Measurements from ENCODE around the gene SETD6.

The SETD6 gene

DNA sequence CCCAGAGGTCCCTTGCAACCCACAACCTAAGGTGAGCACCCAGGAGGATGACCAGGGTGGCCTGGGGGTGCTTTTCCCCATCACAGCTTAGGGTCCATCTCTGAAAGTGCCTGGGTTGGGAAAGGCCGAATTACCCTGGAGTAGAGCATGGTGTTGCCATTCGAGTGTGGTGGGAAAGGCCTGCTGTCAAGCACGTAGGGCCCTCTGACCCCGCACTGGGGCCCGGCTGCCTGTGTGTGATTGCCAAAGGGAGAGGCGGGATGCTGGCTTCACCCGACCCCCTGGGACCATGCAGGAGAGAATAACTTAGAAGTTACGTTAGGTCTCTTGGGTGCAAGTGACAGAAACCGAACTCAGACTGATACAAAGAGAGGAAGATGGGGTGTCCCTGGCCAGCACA is 43.1 kb upstream of the SETD6 start:
- TF ChIP-seq, protein P1, sequence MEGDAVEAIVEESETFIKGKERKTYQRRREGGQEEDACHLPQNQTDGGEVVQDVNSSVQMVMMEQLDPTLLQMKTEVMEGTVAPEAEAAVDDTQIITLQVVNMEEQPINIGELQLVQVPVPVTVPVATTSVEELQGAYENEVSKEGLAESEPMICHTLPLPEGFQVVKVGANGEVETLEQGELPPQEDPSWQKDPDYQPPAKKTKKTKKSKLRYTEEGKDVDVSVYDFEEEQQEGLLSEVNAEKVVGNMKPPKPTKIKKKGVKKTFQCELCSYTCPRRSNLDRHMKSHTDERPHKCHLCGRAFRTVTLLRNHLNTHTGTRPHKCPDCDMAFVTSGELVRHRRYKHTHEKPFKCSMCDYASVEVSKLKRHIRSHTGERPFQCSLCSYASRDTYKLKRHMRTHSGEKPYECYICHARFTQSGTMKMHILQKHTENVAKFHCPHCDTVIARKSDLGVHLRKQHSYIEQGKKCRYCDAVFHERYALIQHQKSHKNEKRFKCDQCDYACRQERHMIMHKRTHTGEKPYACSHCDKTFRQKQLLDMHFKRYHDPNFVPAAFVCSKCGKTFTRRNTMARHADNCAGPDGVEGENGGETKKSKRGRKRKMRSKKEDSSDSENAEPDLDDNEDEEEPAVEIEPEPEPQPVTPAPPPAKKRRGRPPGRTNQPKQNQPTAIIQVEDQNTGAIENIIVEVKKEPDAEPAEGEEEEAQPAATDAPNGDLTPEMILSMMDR (IDR thresholded peaks at IDR 0.05) = no peak
- H3K9me3 ChIP-seq = no peaks in the 10 kb centered on the region
- no peaks in the 10 kb centered on the region for H3K4me1 ChIP-seq (ENCODE audit: control insufficient read depth in 1 of 2, insufficient read depth in 1 of 2, low read depth in 1 of 2, low read length in 1 of 2)
- H3K27me3 ChIP-seq = peaks cover 86% of the 10 kb centered on the region
- H3K36me3 ChIP-seq = no peaks in the 10 kb centered on the region
- H3K27ac ChIP-seq = no peak overlapping the region
- no peak overlapping the region for H3K4me3 ChIP-seq (ENCODE audit: low read depth in 1 of 2, low read length in 1 of 2)

DNA sequence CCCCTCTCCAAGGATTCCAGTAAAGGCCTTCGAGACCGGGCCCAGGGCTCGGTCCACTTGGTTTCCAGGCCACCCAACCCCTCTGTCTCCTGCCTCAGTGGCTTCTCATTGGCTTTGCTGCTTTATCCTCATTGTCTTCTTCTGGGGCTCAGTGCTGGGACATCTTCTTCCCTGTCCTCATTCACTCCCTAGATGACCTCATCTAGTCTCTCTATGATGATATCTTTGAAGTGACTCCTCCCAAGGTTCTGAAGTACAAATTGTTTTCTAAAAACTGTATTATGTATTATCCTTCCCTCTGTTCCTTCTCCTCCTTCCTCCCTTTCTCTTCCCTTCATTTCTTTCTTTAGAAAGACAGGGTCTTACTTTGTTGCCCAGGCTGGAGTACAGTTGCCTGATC is 42.5 kb upstream of the SETD6 start:
- H3K36me3 ChIP-seq = no peaks in the 10 kb centered on the region
- no peaks in the 10 kb centered on the region for H3K9me3 ChIP-seq
- no peak overlapping the region for H3K27ac ChIP-seq
- no peak overlapping the region for H3K4me3 ChIP-seq (ENCODE audit: low read depth in 1 of 2, low read length in 1 of 2)
- no peaks in the 10 kb centered on the region for H3K4me1 ChIP-seq (ENCODE audit: control insufficient read depth in 1 of 2, insufficient read depth in 1 of 2, low read depth in 1 of 2, low read length in 1 of 2)
- H3K27me3 ChIP-seq = peaks cover 86% of the 10 kb centered on the region
- TF ChIP-seq, protein P1 (IDR thresholded peaks at IDR 0.05) = no peak

DNA sequence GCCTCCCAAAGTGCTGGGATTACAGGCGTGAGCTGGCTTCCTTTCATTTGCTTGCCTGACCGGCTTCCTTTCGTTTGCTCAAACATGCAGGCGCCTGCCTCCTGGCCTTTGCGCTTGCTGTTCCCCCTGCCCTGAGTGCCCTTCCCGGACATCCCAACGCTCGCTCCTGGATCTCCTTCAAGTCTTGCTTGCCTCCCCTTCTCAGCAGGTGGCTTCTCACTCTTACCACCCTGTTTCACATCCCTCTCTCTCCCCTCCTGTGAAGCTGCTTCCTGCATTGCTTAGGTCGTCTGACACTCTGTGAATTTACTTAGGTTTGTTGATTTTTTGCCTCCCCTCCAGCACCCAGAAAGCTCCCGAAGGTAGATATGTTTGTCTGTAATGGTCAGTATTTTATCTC is 41.0 kb upstream of the SETD6 start:
- Histone ChIP-seq H3K4me1 (ENCODE audit: control insufficient read depth in 1 of 2, insufficient read depth in 1 of 2, low read depth in 1 of 2, low read length in 1 of 2) (no peaks in the 10 kb centered on the region), H3K27ac (no peak overlapping the region), H3K36me3 (no peaks in the 10 kb centered on the region), H3K4me3 (ENCODE audit: low read depth in 1 of 2, low read length in 1 of 2) (no peak overlapping the region), H3K9me3 (no peaks in the 10 kb centered on the region), H3K27me3 (peaks cover 79% of the 10 kb centered on the region)
- TF ChIP-seq, protein P1 (IDR thresholded peaks at IDR 0.05) = no peak

DNA sequence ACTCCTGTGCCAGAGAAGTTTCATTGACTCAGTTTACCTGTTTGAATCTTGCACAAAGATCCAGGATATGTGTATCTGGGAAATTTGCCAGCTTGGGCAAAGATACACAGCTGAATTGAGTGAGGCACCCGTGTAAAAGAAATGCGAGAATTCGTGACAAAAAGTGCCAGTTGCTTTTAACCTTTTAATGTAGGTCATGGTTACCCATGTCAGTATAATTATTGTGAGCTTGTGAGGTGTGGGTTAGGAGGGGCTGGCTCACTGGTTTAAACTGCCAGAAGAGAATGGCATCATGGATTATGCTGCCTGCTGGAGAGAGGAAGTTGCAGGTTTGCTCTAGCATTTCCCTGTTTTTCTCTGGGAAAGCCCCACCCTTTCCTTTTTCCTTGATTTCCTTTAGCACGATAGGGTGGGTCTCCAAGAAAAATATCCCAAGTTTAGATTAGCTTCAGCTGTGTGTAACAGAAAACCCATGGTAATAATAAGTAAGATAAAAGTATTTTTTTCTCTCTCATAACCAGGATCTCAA is 40.2 kb upstream of the SETD6 start:
- Histone ChIP-seq H3K36me3 (no peaks in the 10 kb centered on the region), H3K27ac (no peak overlapping the region), H3K4me1 (ENCODE audit: control insufficient read depth in 1 of 2, insufficient read depth in 1 of 2, low read depth in 1 of 2, low read length in 1 of 2) (no peaks in the 10 kb centered on the region), H3K9me3 (no peaks in the 10 kb centered on the region), H3K27me3 (peaks cover 79% of the 10 kb centered on the region), H3K4me3 (ENCODE audit: low read depth in 1 of 2, low read length in 1 of 2) (no peak overlapping the region)
- TF ChIP-seq, protein P1 (IDR thresholded peaks at IDR 0.05) = no peak

DNA sequence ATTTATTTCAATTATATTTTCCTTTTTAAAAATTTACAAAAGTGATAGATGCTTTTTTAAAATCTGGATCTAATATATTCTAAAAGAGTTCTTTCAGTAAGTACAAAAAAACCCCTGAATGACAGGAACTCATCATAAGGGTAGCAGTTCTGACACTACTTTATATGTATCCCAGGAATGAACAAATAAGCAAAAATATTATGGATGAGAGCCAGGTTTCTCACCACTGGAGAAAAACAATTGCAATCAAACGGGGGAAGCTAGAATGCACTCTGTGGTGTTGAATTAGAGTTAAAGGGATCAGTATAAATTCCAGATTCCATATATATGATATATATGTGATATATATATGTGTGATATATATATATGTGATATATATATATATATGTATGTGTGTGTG is 38.5 kb upstream of the SETD6 start:
- Histone ChIP-seq H3K27me3 (peaks cover 68% of the 10 kb centered on the region), H3K4me1 (ENCODE audit: control insufficient read depth in 1 of 2, insufficient read depth in 1 of 2, low read depth in 1 of 2, low read length in 1 of 2) (no peaks in the 10 kb centered on the region), H3K27ac (no peak overlapping the region), H3K9me3 (no peaks in the 10 kb centered on the region), H3K4me3 (ENCODE audit: low read depth in 1 of 2, low read length in 1 of 2) (no peak overlapping the region), H3K36me3 (no peaks in the 10 kb centered on the region)
- TF ChIP-seq, protein P1 (IDR thresholded peaks at IDR 0.05) = no peak

DNA sequence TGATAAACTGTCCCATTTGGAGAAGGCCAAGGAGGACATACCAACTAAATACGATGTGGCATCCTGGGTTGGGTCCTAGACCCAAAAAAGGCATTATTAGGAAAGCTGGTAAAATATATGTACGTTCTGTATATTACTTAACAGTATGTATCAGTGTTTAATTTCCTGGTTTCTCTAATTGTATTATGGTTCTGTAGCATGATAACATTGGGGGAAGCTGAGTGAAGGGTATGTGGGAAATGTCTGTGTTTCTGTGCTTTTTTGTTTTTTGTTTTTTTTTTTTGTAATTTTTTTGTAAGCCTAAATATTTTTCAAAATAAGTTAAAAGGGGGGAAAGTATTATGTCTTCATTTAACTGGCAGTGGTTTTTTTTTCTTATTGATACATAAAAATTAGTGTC is 36.9 kb upstream of the SETD6 start:
- no peaks in the 10 kb centered on the region for H3K9me3 ChIP-seq
- H3K4me3 ChIP-seq (ENCODE audit: low read depth in 1 of 2, low read length in 1 of 2) = no peak overlapping the region
- no peaks in the 10 kb centered on the region for H3K4me1 ChIP-seq (ENCODE audit: control insufficient read depth in 1 of 2, insufficient read depth in 1 of 2, low read depth in 1 of 2, low read length in 1 of 2)
- no peaks in the 10 kb centered on the region for H3K36me3 ChIP-seq
- no peak overlapping the region for H3K27ac ChIP-seq
- TF ChIP-seq, protein P1 (IDR thresholded peaks at IDR 0.05) = no peak
- peaks cover 53% of the 10 kb centered on the region for H3K27me3 ChIP-seq

Data from neutrophil (primary cell).